WTC11 (cell line): ENCODE results near the gene ST6GALNAC3. TPM values are rescaled to one million over a fixed set of nuclear protein-coding genes. Genes with fewer than 3 reads are reported as not detected.

Experiments
- ATAC-seq: fragments of 200-7000 bp; cut with Tn5 transposase; 2 replicates; pipeline ENCODE4 v1.10.0; 2021; ENCODE audit warnings: mild to moderate bottlenecking, moderate library complexity
- CTCF ChIA-PET: fragments of 300-600 bp; sonication (Branson Sonifier 250); formaldehyde crosslinking; loops from one replicate; lab custom pipeline; 2021; ENCODE audit warnings: antibody characterized with exemption; lab: Charles Lee
- POLR2A ChIA-PET: fragments of 350-600 bp; sonication (Branson Sonifier 250); formaldehyde crosslinking; loops from one replicate; lab custom pipeline; 2021; ENCODE audit warnings: antibody characterized with exemption; lab: Charles Lee
- DNase-seq: peaks from one replicate; pipeline ENCODE4 v3.0.0; 2021; ENCODE audit warnings: low spot score
- H3K27ac Mint-ChIP-seq: 2 replicates; pipeline ENCODE4 v1.8.0; 2021; ENCODE audit warnings: mixed read lengths
- H3K27me3 Mint-ChIP-seq: 2 replicates; pipeline ENCODE4 v1.8.0; 2021; ENCODE audit warnings: low read depth, mild to moderate bottlenecking, moderate library complexity, mixed read lengths
- H3K36me3 Mint-ChIP-seq: 2 replicates; pipeline ENCODE4 v1.8.0; 2021; ENCODE audit warnings: mixed read lengths
- H3K4me1 Mint-ChIP-seq: 2 replicates; pipeline ENCODE4 v1.8.0; 2022; ENCODE audit warnings: mixed read lengths
- H3K4me3 Mint-ChIP-seq: 2 replicates; pipeline ENCODE4 v1.8.0; 2021; ENCODE audit warnings: mild to moderate bottlenecking, moderate library complexity, mixed read lengths
- H3K9me3 Mint-ChIP-seq: 2 replicates; pipeline ENCODE4 v1.8.0; 2021; ENCODE audit warnings: mixed read lengths
- AFF4 ChIP-seq: sonication (generic); formaldehyde crosslinking; IDR thresholded peaks from 2 replicates; pipeline ENCODE4 v1.8.1; 2023; ENCODE audit warnings: mild to moderate bottlenecking, missing genetic modification reagents, borderline replicate concordance
- CBFB ChIP-seq: sonication (generic); formaldehyde crosslinking; IDR thresholded peaks from 2 replicates; pipeline ENCODE4 v1.8.1; 2022; ENCODE audit warnings: mild to moderate bottlenecking, low read depth, missing genetic modification reagents
- CDX4 ChIP-seq: fragments of 250-450 bp; sonication (Bioruptor Pico); IDR thresholded peaks from 2 replicates; pipeline ENCODE4 v1.9.0; 2021; ENCODE audit warnings: moderate library complexity, mild to moderate bottlenecking, inconsistent platforms, borderline replicate concordance
- CREM ChIP-seq: sonication (generic); formaldehyde crosslinking; IDR thresholded peaks from 2 replicates; pipeline ENCODE4 v1.8.1; 2022; ENCODE audit warnings: mild to moderate bottlenecking, missing genetic modification reagents, moderate library complexity
- EMX1 ChIP-seq: fragments of 250-450 bp; sonication (Bioruptor Pico); IDR thresholded peaks from 2 replicates; pipeline ENCODE4 v1.8.0; 2021; ENCODE audit warnings: mild to moderate bottlenecking
- MAX ChIP-seq: sonication (generic); formaldehyde crosslinking; IDR thresholded peaks from 2 replicates; pipeline ENCODE4 v1.8.0; 2022; ENCODE audit warnings: mild to moderate bottlenecking, missing genetic modification reagents
- MLX ChIP-seq: sonication (generic); formaldehyde crosslinking; IDR thresholded peaks from 2 replicates; pipeline ENCODE4 v1.8.1; 2023; ENCODE audit warnings: mild to moderate bottlenecking, missing genetic modification reagents, moderate library complexity
- MXD4 ChIP-seq: fragments of 250-450 bp; sonication (Bioruptor Pico); IDR thresholded peaks from 2 replicates; pipeline ENCODE4 v1.8.0; 2021; ENCODE audit warnings: mild to moderate bottlenecking, moderate library complexity, borderline replicate concordance
- NR1H2 ChIP-seq: sonication (generic); formaldehyde crosslinking; IDR thresholded peaks from 2 replicates; pipeline ENCODE4 v1.9.0; 2021; ENCODE audit warnings: mild to moderate bottlenecking, moderate library complexity, missing genetic modification reagents
- NR2C2 ChIP-seq: sonication (generic); formaldehyde crosslinking; IDR thresholded peaks from 2 replicates; pipeline ENCODE4 v1.8.0; 2022; ENCODE audit warnings: mild to moderate bottlenecking, missing genetic modification reagents
- NR3C1 ChIP-seq: sonication (generic); formaldehyde crosslinking; conservative IDR thresholded peaks from 2 replicates; pipeline ENCODE4 v1.8.1; 2023; ENCODE audit warnings: low read depth, mild to moderate bottlenecking, missing genetic modification reagents
- PRRX2 ChIP-seq: fragments of 250-450 bp; sonication (Bioruptor Pico); IDR thresholded peaks from 2 replicates; pipeline ENCODE4 v1.8.0; 2021; ENCODE audit warnings: mild to moderate bottlenecking
- SMAD3 ChIP-seq: sonication (generic); formaldehyde crosslinking; IDR thresholded peaks from 2 replicates; pipeline ENCODE4 v1.8.0; 2022; ENCODE audit warnings: missing genetic modification reagents, mild to moderate bottlenecking, borderline replicate concordance
- TEAD1 ChIP-seq: sonication (generic); formaldehyde crosslinking; IDR thresholded peaks from 2 replicates; pipeline ENCODE4 v1.8.0; 2022; ENCODE audit warnings: mild to moderate bottlenecking, missing genetic modification reagents
- USF1 ChIP-seq: sonication (generic); formaldehyde crosslinking; IDR thresholded peaks from 2 replicates; pipeline ENCODE4 v1.8.0; 2022; ENCODE audit warnings: mild to moderate bottlenecking, missing genetic modification reagents
- ZBTB43 ChIP-seq: sonication (generic); formaldehyde crosslinking; IDR thresholded peaks from 2 replicates; pipeline ENCODE4 v1.8.1; 2023; ENCODE audit warnings: mild to moderate bottlenecking, missing genetic modification reagents
- ZNF121 ChIP-seq: sonication (generic); formaldehyde crosslinking; IDR thresholded peaks from 2 replicates; pipeline ENCODE4 v1.8.0; 2023; ENCODE audit warnings: missing genetic modification reagents
- ZNF219 ChIP-seq: sonication (generic); formaldehyde crosslinking; IDR thresholded peaks from 2 replicates; pipeline ENCODE4 v1.8.0; 2023; ENCODE audit warnings: missing genetic modification reagents, mild to moderate bottlenecking, borderline replicate concordance
- ZNF512 ChIP-seq: sonication (generic); formaldehyde crosslinking; IDR thresholded peaks from 2 replicates; pipeline ENCODE4 v1.8.1; 2022; ENCODE audit warnings: missing genetic modification reagents, borderline replicate concordance
- ZNF532 ChIP-seq: fragments of 250-450 bp; sonication (Bioruptor Pico); IDR thresholded peaks from 2 replicates; pipeline ENCODE4 v1.9.0; 2021; ENCODE audit warnings: mild to moderate bottlenecking, borderline replicate concordance
- total RNA-seq: library from RNA; stranded (reverse); gene quantifications from 3 replicates; pipeline ENCODE4 v1.2.3, GENCODE V29; 2021

ST6GALNAC3 gene
- total RNA-seq, 1 experiment from 2014 or later, result 11.9 TPM

GRCh38 chr1:76256289-76257223 is 182.0 kb downstream of the ST6GALNAC3 start:
- CTCF ChIA-PET, result no interaction called here

More at GRCh38 chr1:76256289-76257223, 182.0 kb downstream of the ST6GALNAC3 start:
- Mint-ChIP-seq H3K4me3 (no peak overlapping the region), H3K4me1 (peaks cover 37% of the 10 kb centered on the region), H3K27me3 (no peaks in the 10 kb centered on the region), H3K36me3 (no peaks in the 10 kb centered on the region), H3K9me3 (no peaks in the 10 kb centered on the region), H3K27ac (no peak overlapping the region)
- ATAC-seq (no peak), DNase-seq (no peak)
- POLR2A ChIA-PET, result no interaction called here
- TF ChIP-seq MAX, result no peak
- TF ChIP-seq CDX4 (CRISPR knock-in tag), result no peak
- no peak for TF ChIP-seq SMAD3 (CRISPR knock-in tag)
- no peak for TF ChIP-seq ZNF512 (CRISPR knock-in tag)
- TF ChIP-seq TEAD1 (CRISPR knock-in tag), result no peak
- no peak for TF ChIP-seq NR2C2
- TF ChIP-seq USF1 (CRISPR knock-in tag), result no peak
- no peak for TF ChIP-seq ZNF532 (CRISPR knock-in tag)
- TF ChIP-seq MLX, result no peak
- no peak for TF ChIP-seq AFF4 (CRISPR knock-in tag)
- no peak for TF ChIP-seq ZBTB43
- no peak for TF ChIP-seq ZNF121 (CRISPR knock-in tag)
- no peak for TF ChIP-seq MXD4
- no peak for TF ChIP-seq ZNF219 (CRISPR knock-in tag)
- TF ChIP-seq PRRX2 (CRISPR knock-in tag), result no peak
- TF ChIP-seq CBFB (CRISPR knock-in tag), result no peak
- TF ChIP-seq NR3C1 (CRISPR knock-in tag), result no peak
- TF ChIP-seq CREM (CRISPR knock-in tag), result no peak
- TF ChIP-seq NR1H2 (CRISPR knock-in tag), result no peak
- TF ChIP-seq EMX1, result no peak
